Measurements from ENCODE around the gene CRACR2B. TPM values are rescaled to one million over a fixed set of nuclear protein-coding genes. Genes with fewer than 3 reads are reported as not detected.

The CRACR2B gene
- total RNA-seq, 4 donors from 2014 or later = 0.77 to 15.5 (median 2.5) TPM

DNA sequence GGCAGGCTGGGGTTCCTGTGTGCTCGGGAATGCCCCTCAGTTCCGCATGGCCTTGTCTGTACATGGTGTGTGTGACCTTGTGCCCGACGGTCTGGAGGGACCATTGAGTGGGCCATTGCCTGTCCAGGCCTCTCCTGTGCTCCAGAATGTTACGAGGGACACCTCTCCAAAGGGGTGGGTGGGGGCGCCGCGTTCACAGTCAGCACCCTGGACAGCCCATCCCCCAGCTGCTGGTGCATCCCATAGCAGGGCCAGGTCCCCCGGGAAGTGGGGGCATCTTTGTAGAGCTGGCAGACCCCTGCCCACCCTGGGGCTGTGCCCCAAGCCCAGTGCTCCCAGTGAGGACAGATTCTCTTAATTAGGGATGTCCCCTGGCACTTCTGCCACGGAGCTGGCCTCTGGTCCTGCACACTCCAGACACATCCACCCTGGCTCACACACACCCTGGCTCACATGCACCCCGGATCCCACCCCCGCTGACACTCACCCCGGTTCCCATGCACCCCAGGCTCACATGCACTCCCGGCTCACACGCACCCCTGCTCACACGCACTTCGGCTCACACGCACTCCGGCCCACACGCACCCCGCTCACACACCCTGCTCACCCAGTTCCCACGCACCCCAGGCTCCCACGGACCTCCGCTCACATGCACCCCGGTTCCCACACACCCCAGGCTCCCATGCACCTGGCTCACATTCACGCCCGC lies 30.5 kb downstream of the CRACR2B start:
- Histone ChIP-seq H3K9me3 (no peaks in the 10 kb centered on the region), H3K36me3 (no peaks in the 10 kb centered on the region), H3K4me1 (no peaks in the 10 kb centered on the region), H3K4me3 (no peak overlapping the region), H3K27me3 (no peaks in the 10 kb centered on the region), H3K27ac (no peak overlapping the region)
- DNase-seq = no peak
- intact Hi-C loops (cut with DNase I; ENCODE audit: low total_unique reads) = no loop called here
- no peak for TF ChIP-seq POLR2A (IDR thresholded peaks at IDR 0.05)
- TF ChIP-seq, protein P1, sequence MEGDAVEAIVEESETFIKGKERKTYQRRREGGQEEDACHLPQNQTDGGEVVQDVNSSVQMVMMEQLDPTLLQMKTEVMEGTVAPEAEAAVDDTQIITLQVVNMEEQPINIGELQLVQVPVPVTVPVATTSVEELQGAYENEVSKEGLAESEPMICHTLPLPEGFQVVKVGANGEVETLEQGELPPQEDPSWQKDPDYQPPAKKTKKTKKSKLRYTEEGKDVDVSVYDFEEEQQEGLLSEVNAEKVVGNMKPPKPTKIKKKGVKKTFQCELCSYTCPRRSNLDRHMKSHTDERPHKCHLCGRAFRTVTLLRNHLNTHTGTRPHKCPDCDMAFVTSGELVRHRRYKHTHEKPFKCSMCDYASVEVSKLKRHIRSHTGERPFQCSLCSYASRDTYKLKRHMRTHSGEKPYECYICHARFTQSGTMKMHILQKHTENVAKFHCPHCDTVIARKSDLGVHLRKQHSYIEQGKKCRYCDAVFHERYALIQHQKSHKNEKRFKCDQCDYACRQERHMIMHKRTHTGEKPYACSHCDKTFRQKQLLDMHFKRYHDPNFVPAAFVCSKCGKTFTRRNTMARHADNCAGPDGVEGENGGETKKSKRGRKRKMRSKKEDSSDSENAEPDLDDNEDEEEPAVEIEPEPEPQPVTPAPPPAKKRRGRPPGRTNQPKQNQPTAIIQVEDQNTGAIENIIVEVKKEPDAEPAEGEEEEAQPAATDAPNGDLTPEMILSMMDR (IDR thresholded peaks at IDR 0.05) = no peak

DNA sequence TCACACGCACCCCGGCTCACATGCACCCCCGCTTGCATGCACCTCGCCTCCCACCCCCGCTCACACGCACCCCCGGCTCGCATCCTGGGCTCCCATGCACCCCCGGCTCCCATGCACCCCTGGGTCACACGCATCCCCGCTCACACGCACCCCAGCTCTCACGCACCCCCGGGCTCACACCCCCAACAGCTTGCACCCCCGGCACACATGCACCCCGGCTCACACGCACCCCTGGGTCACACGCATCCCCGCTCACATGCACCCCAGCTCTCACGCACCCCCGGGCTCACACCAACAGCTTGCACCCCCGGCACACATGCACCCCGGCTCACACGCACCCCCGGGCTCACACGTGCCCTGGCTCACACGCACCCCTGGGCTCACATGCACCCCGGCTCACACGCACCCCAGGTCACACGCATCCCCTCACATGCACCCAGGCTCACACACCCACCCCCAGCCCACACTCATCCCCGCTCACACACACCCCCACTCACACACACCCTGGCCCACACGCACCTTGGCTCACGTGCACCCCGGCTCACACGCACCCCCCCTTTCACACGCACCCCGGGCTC lies 31.1 kb downstream of the CRACR2B start:
- intact Hi-C loops (cut with DNase I; ENCODE audit: low total_unique reads) = no loop called here
- H3K27ac ChIP-seq = no peak overlapping the region
- no peak overlapping the region for H3K4me3 ChIP-seq
- no peaks in the 10 kb centered on the region for H3K36me3 ChIP-seq
- no peak for DNase-seq
- H3K27me3 ChIP-seq = no peaks in the 10 kb centered on the region
- no peaks in the 10 kb centered on the region for H3K9me3 ChIP-seq
- H3K4me1 ChIP-seq = no peaks in the 10 kb centered on the region
- no peak for TF ChIP-seq POLR2A (IDR thresholded peaks at IDR 0.05)
- TF ChIP-seq, protein P1 (IDR thresholded peaks at IDR 0.05) = no peak

DNA sequence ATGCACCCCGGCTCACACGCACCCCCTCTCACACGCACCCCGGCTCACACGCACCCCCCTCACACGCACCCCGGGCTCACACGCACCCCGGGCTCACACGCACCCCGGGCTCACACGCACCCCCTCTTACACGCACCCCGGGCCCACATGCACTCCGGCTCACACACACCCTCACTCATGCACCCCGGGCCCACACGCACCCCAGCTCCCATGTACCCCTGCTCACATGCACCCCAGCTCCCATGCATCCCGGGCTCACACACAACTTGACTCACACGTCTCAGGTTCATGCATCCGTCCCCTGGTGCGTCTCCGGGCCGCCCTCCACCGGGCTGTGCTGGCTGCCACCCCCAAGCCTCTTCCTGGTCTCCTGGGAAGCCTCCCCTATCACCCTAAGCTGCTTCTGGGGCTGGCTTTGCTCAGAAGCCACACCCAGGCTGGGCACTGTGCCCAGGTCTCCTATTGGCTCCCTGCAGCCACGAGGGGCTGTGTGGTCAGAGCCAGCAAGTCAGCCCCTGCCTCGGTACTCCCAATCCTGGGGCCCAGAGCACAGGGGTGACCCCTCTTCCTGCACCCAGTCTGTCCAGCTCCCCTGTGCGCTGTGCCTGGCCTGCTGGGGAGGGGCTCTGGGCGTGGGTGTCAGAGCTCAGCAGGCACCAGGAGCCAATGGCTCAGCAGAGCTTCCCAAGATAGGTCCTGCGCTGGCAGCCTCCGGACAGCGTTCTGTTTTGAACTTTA lies 31.8 kb downstream of the CRACR2B start:
- peak; percentile 79 to 86 for DNase-seq
- Histone ChIP-seq H3K4me1 (no peaks in the 10 kb centered on the region), H3K36me3 (no peaks in the 10 kb centered on the region), H3K27me3 (no peaks in the 10 kb centered on the region), H3K9me3 (no peaks in the 10 kb centered on the region), H3K4me3 (no peak overlapping the region), H3K27ac (peak overlapping the region in 1 of 2 donors; percentile 41)
- intact Hi-C loops (cut with DNase I; ENCODE audit: low total_unique reads) = no loop called here
- TF ChIP-seq, protein P1 (IDR thresholded peaks at IDR 0.05) = no peak
- no peak for TF ChIP-seq POLR2A (IDR thresholded peaks at IDR 0.05)

DNA sequence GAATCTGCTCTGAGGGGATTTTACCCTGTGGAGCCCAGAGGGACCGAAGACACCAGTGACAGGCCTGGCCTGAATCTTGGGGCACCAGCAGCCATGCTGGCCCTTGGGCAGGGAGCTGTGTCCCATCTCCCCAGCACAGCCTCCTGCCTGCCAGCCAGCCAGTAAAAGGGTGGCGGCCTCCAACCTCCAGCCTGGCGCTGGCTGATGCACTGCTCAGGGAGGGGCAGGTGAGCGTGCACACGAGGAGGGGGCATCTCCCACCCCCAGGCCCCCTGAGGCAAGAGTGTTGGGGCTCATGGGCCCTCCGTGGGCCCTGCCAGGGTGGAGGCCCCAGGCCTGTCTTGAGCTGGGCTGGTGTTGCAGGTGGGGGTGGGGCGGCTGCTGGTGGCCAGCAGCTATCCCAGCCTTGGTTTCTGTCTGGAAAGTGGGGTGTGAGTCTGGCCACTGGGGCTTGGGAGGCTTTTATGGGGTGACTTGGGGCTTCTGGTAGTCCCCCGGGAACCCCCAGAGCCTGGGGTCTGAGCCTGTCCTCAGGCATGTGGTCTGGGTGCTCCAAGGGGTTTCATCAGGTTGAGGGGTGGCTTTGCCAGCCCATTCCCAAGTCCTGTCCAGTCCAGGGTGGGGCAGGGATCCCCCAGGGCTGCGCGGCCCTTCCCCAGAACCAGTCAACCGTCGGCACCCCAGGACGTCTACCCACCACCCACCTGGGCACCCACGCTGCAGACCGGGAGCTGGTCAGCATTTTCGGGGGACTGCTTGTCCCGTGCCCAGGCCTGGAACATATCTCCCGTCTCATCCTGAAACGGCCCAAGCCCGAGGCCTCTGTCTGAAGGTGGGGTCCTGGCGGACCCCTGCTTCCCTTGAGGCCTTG lies 32.8 kb downstream of the CRACR2B start:
- Histone ChIP-seq H3K9me3 (no peaks in the 10 kb centered on the region), H3K4me3 (no peak overlapping the region), H3K36me3 (no peaks in the 10 kb centered on the region), H3K27ac (peak overlapping the region in 1 of 2 donors; percentile 41), H3K27me3 (no peaks in the 10 kb centered on the region), H3K4me1 (no peaks in the 10 kb centered on the region)
- TF ChIP-seq POLR2A (IDR thresholded peaks at IDR 0.05) = no peak
- TF ChIP-seq, protein P1 (IDR thresholded peaks at IDR 0.05) = no peak
- no peak for DNase-seq
- intact Hi-C loops (cut with DNase I; ENCODE audit: low total_unique reads) = no loop called here

Data from uterus (tissue), 4 donors.